ENCODE measurements around the gene USP44. TPM values are rescaled to one million over a fixed set of nuclear protein-coding genes. Genes with fewer than 3 reads are reported as not detected.

Gene USP44
- total and polyA plus RNA-seq, 2 donors (not counting 3 experiments of a cell fraction or from before 2014, with no cell fraction given), result 0.91 to 3.1 TPM

DNA sequence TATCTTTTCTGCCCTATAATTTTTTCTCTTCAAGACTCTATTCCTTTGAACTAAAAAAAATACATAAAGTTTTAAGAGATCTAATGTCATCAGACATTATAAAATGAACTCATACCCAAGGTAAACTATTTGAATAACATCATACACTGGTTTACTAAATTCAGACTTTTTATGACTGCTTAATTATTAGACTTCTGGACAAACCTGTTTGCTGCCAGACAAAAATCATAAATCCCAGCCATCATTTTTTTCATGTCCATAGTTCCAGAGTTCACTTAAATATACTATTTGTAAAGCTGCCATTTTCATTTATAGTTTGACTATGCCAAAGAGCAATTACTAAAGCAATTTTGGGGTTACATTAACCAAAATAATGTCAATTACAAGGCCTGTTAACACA, 34.0 kb downstream of the USP44 start:
- intact Hi-C loops (cut with micrococcal nuclease), result no loop called here

GRCh38 chr12:95516757-95517156, 34.5 kb downstream of the USP44 start:
- no peaks in the 10 kb centered on the region for H3K79me2 ChIP-seq (ENCODE audit: control insufficient read depth, insufficient read depth, low read length)
- no peaks in the 10 kb centered on the region for H3K9me3 ChIP-seq (replicated peaks; ENCODE audit: control insufficient read depth, insufficient read depth, low read length)
- ChIA-PET POLR2A (no interaction called here), CTCF (interaction anchor here (0.8 to 1.1 kb wide), 2 partner anchors 18 to 44 kb away, joined by 4 to 7 read pairs; no protein-coding TSS in a partner anchor)
- peaks cover 5 to 20% of the 10 kb centered on the region in 2 experiments for H3K36me3 ChIP-seq (ENCODE audit: control insufficient read depth in 2 of 2, extremely low read depth in 1 of 2, insufficient read depth in 2 of 2, low read length in 2 of 2)
- H3K27me3 ChIP-seq (ENCODE audit: control insufficient read depth in 2 of 2, insufficient read depth in 2 of 2, low read length in 2 of 2), result no peaks in the 10 kb centered on the region
- H3K4me2 ChIP-seq (ENCODE audit: insufficient read depth, low read length), result no peak overlapping the region
- H3K27ac ChIP-seq (ENCODE audit: insufficient read depth, low read depth, low read length), result no peak overlapping the region
- FAIRE-seq (no peak), DNase-seq (ENCODE audit: low read depth, low spot score) (no peak)
- no peak for TF ChIP-seq EZH2 (IDR thresholded peaks at IDR 0.05; ENCODE audit: borderline replicate concordance, low read depth, low read length, severe bottlenecking)
- TF ChIP-seq MYC (IDR thresholded peaks at IDR 0.05; ENCODE audit: low read depth, low read length), result no peak
- TF ChIP-seq POLR2A (IDR thresholded peaks at IDR 0.05; ENCODE audit: low read depth, low read length), result no peak
- TF ChIP-seq POLR2AphosphoS5 (IDR thresholded peaks at IDR 0.05; ENCODE audit: insufficient read depth, low read depth, low read length), result no peak
- no peak for TF ChIP-seq CTCF (IDR thresholded peaks at IDR 0.05; ENCODE audit: extremely low read depth in 1 of 2, insufficient read depth in 1 of 2, low read depth in 1 of 2, low read length in 2 of 2)
- no peak for TF ChIP-seq MAX (IDR thresholded peaks at IDR 0.05; ENCODE audit: insufficient read depth, insufficient read length)
- no peak for TF ChIP-seq GATA2 (IDR thresholded peaks at IDR 0.05; ENCODE audit: insufficient read depth, insufficient read length, low read depth, low read length)
- no peak for TF ChIP-seq JUN (IDR thresholded peaks at IDR 0.05; ENCODE audit: borderline replicate concordance, insufficient read depth, insufficient read length, low read depth)
- TF ChIP-seq FOS (IDR thresholded peaks at IDR 0.05; ENCODE audit: borderline replicate concordance, insufficient read depth, low read length), result no peak
- no peaks in the 10 kb centered on the region for H3K4me1 ChIP-seq (ENCODE audit: control insufficient read depth, extremely low read depth, insufficient read depth, low read length)
- H3K4me3 ChIP-seq (replicated peaks in 1 of 3; ENCODE audit: insufficient read depth in 1 of 3, low read depth in 1 of 3, low read length in 3 of 3), result no peak overlapping the region
- intact Hi-C loops (cut with micrococcal nuclease) (no loop called here), dilution Hi-C loops (cut with MboI; ENCODE audit: extremely low pct_ligation_motif_present, low sequenced_read_pairs) (no loop called here)
- no peaks in the 10 kb centered on the region for H4K20me1 ChIP-seq (replicated peaks; ENCODE audit: control insufficient read depth, extremely low read depth, insufficient read depth, low read length)
- no peak overlapping the region for H3K9ac ChIP-seq (replicated peaks; ENCODE audit: extremely low read depth, insufficient read depth, low read length)
- no peaks in the 10 kb centered on the region for H3K9me1 ChIP-seq (replicated peaks; ENCODE audit: control insufficient read depth, extremely low read depth, insufficient read depth, low read length)
- no peak overlapping the region for H2AFZ ChIP-seq (ENCODE audit: low read depth, low read length)
- no TSS peak for BruUV-seq (replicated peaks)

More for the DNA sequence above, 34.0 kb downstream of the USP44 start:
- no peak overlapping the region for H3K9ac ChIP-seq (replicated peaks; ENCODE audit: extremely low read depth, insufficient read depth, low read length)
- no peak overlapping the region for H3K4me2 ChIP-seq (ENCODE audit: insufficient read depth, low read length)
- no peaks in the 10 kb centered on the region for H3K79me2 ChIP-seq (ENCODE audit: control insufficient read depth, insufficient read depth, low read length)
- ChIA-PET CTCF (interaction anchor here (1.1 to 1.6 kb wide), 2 partner anchors 17 to 58 kb away, joined by 3 to 7 read pairs; no protein-coding TSS in a partner anchor), POLR2A (no interaction called here)
- DNase-seq (ENCODE audit: low read depth, low spot score) (no peak), FAIRE-seq (no peak)
- no peak overlapping the region for H3K4me3 ChIP-seq (replicated peaks in 1 of 3; ENCODE audit: insufficient read depth in 1 of 3, low read depth in 1 of 3, low read length in 3 of 3)
- H3K27me3 ChIP-seq (ENCODE audit: control insufficient read depth in 2 of 2, insufficient read depth in 2 of 2, low read length in 2 of 2), result no peaks in the 10 kb centered on the region
- TF ChIP-seq POLR2AphosphoS5 (IDR thresholded peaks at IDR 0.05; ENCODE audit: insufficient read depth, low read depth, low read length) (no peak), JUN (IDR thresholded peaks at IDR 0.05; ENCODE audit: borderline replicate concordance, insufficient read depth, insufficient read length, low read depth) (no peak), EZH2 (IDR thresholded peaks at IDR 0.05; ENCODE audit: borderline replicate concordance, low read depth, low read length, severe bottlenecking) (no peak), POLR2A (IDR thresholded peaks at IDR 0.05; ENCODE audit: low read depth, low read length) (no peak)
- no TSS peak for BruUV-seq (replicated peaks)
- no peak overlapping the region for H2AFZ ChIP-seq (ENCODE audit: low read depth, low read length)
- H3K4me1 ChIP-seq (ENCODE audit: control insufficient read depth, extremely low read depth, insufficient read depth, low read length), result no peaks in the 10 kb centered on the region
- no peaks in the 10 kb centered on the region for H3K9me3 ChIP-seq (replicated peaks; ENCODE audit: control insufficient read depth, insufficient read depth, low read length)
- H4K20me1 ChIP-seq (replicated peaks; ENCODE audit: control insufficient read depth, extremely low read depth, insufficient read depth, low read length), result no peaks in the 10 kb centered on the region
- no peak overlapping the region for H3K27ac ChIP-seq (ENCODE audit: insufficient read depth, low read depth, low read length)
- no peaks in the 10 kb centered on the region for H3K9me1 ChIP-seq (replicated peaks; ENCODE audit: control insufficient read depth, extremely low read depth, insufficient read depth, low read length)
- H3K36me3 ChIP-seq (ENCODE audit: control insufficient read depth in 2 of 2, extremely low read depth in 1 of 2, insufficient read depth in 2 of 2, low read length in 2 of 2), result peaks cover 3 to 15% of the 10 kb centered on the region in 2 experiments
- dilution Hi-C loops (cut with MboI; ENCODE audit: extremely low pct_ligation_motif_present, low sequenced_read_pairs), result no loop called here

Data from endothelial cell of umbilical vein (primary cell).